SK-N-DZ (cell line): Measurements from ENCODE around the gene ABCB8.

Source experiments
- DNase-seq: peaks from one replicate; pipeline ENCODE4 v3.0.0-alpha.2; 2015; ENCODE audit warnings: low spot score

The ABCB8 gene

GRCh38 chr7:151056666-151057505, 28.6 kb downstream of the ABCB8 start:
- no peak for DNase-seq

GRCh38 chr7:151057506-151057988, 29.3 kb downstream of the ABCB8 start, which contains the start of gene CDK5:
CDK5 (minus strand) TSS chr7:151057897; CDS start chr7:151057848, 49 bp downstream.
- no peak for DNase-seq

GRCh38 chr7:151057989-151058780, 29.9 kb downstream of the ABCB8 start:
- peak; percentile 100 for DNase-seq

GRCh38 chr7:151058781-151059366, 30.6 kb downstream of the ABCB8 start:
- no peak for DNase-seq

- peak; percentile 70 for DNase-seq
These were observed 31.3 kb downstream of the ABCB8 start, which contains the start of gene SLC4A2 for GRCh38 chr7:151059367-151060112. SLC4A2 (plus strand) TSS chr7:151059589; CDS start chr7:151061988, 2,399 bp downstream.

GRCh38 chr7:151060113-151060415, 31.8 kb downstream of the ABCB8 start:
- no peak for DNase-seq

GRCh38 chr7:151060416-151061212, 32.4 kb downstream of the ABCB8 start:
- no peak for DNase-seq

- DNase-seq = no peak
These were observed 33.2 kb downstream of the ABCB8 start for GRCh38 chr7:151061213-151062110.

GRCh38 chr7:151062111-151062398, 33.8 kb downstream of the ABCB8 start:
- no peak for DNase-seq

GRCh38 chr7:151062399-151063211, 34.4 kb downstream of the ABCB8 start:
- peak; percentile 90 for DNase-seq

- DNase-seq = no peak
These were observed 34.9 kb downstream of the ABCB8 start for GRCh38 chr7:151063212-151063561.

GRCh38 chr7:151064454-151064853, 36.2 kb downstream of the ABCB8 start:
- no peak for DNase-seq

GRCh38 chr7:151064993-151065392, 36.7 kb downstream of the ABCB8 start:
- DNase-seq = no peak

- DNase-seq = no peak
These were observed 37.3 kb downstream of the ABCB8 start for GRCh38 chr7:151065516-151065915.

GRCh38 chr7:151066273-151066974, 38.2 kb downstream of the ABCB8 start:
- DNase-seq = no peak

- DNase-seq = no peak
These were observed 40.0 kb downstream of the ABCB8 start for GRCh38 chr7:151068069-151068773.

GRCh38 chr7:151069841-151070573, 41.8 kb downstream of the ABCB8 start:
- no peak for DNase-seq
